ENCODE measurements around the gene CDCP2.
"Not testable (repeated sequence)": the region's sequence is repeated elsewhere in the genome, so short reads cannot be mapped to it uniquely, and the experiment has no call there.

DNA sequence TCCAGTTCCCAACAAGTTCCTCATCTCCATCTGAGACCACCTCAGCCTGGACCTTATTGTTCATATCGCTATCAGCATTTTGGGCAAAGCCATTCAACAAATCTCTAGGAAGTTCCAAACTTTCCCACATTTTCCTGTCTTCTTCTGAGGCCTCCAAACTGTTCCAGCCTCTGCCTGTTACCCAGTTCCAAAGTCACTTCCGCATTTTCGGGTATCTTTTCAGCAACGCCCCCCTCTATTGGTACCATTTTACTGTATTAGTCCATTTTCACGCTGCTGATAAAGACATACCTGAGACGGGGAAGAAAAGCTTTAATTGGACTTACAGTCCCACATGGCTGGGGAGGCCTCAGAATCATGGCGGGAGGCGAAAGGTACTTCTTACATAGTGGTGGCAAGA, 13.6 kb upstream of the CDCP2 start:
- TF ChIP-seq, protein P1, sequence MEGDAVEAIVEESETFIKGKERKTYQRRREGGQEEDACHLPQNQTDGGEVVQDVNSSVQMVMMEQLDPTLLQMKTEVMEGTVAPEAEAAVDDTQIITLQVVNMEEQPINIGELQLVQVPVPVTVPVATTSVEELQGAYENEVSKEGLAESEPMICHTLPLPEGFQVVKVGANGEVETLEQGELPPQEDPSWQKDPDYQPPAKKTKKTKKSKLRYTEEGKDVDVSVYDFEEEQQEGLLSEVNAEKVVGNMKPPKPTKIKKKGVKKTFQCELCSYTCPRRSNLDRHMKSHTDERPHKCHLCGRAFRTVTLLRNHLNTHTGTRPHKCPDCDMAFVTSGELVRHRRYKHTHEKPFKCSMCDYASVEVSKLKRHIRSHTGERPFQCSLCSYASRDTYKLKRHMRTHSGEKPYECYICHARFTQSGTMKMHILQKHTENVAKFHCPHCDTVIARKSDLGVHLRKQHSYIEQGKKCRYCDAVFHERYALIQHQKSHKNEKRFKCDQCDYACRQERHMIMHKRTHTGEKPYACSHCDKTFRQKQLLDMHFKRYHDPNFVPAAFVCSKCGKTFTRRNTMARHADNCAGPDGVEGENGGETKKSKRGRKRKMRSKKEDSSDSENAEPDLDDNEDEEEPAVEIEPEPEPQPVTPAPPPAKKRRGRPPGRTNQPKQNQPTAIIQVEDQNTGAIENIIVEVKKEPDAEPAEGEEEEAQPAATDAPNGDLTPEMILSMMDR (IDR thresholded peaks at IDR 0.05) = not testable (repeated sequence)
- TF ChIP-seq POLR2A (IDR thresholded peaks at IDR 0.05) = not testable (repeated sequence)

Measured in esophagus squamous epithelium (tissue), 4 donors.